ENCODE results near the gene RGL1.

The RGL1 gene

GRCh38 chr1:183869230-183869629, 64.3 kb downstream of the RGL1 start:
- Histone ChIP-seq H4K20me1 (ENCODE audit: insufficient read depth, low read length) (no peaks in the 10 kb centered on the region), H3K27ac (ENCODE audit: low read length) (no peak overlapping the region), H3K79me2 (ENCODE audit: low read length) (no peaks in the 10 kb centered on the region), H3K9me2 (replicated peaks; ENCODE audit: insufficient read depth, low read length) (no peaks in the 10 kb centered on the region), H3K36me3 (replicated peaks; ENCODE audit: insufficient read depth, low read length) (no peaks in the 10 kb centered on the region), H3F3A (ENCODE audit: insufficient read depth, low read length) (no peaks in the 10 kb centered on the region), H3K4me2 (ENCODE audit: low read depth, low read length) (no peak overlapping the region), H2AFZ (ENCODE audit: low read length) (no peak overlapping the region), H3K9ac (ENCODE audit: low read length) (no peak overlapping the region), H3K4me1 (ENCODE audit: low read length) (peaks cover 10% of the 10 kb centered on the region; the same call in 1 of the 2 replicates), H3K4me3 (ENCODE audit: low read length) (no peak overlapping the region), H3K9me3 (replicated peaks; ENCODE audit: insufficient read depth, low read length) (no peaks in the 10 kb centered on the region), H3K27me3 (replicated peaks; ENCODE audit: insufficient read depth, low read length) (no peaks in the 10 kb centered on the region)
- DNase-seq = no peak
- no peak for TF ChIP-seq CTCF (IDR thresholded peaks at IDR 0.05; ENCODE audit: low read length)
- TF ChIP-seq EZH2 (optimal IDR thresholded peaks at IDR 0.05; ENCODE audit: low read depth, low read length) = no peak

- Histone ChIP-seq H3K9ac (ENCODE audit: low read length) (no peak overlapping the region), H3K9me2 (replicated peaks; ENCODE audit: insufficient read depth, low read length) (no peaks in the 10 kb centered on the region), H2AFZ (ENCODE audit: low read length) (no peak overlapping the region), H3K9me3 (replicated peaks; ENCODE audit: insufficient read depth, low read length) (no peaks in the 10 kb centered on the region), H3K4me3 (ENCODE audit: low read length) (no peak overlapping the region), H3K36me3 (replicated peaks; ENCODE audit: insufficient read depth, low read length) (no peaks in the 10 kb centered on the region), H4K20me1 (ENCODE audit: insufficient read depth, low read length) (no peaks in the 10 kb centered on the region), H3F3A (ENCODE audit: insufficient read depth, low read length) (no peaks in the 10 kb centered on the region), H3K79me2 (ENCODE audit: low read length) (no peaks in the 10 kb centered on the region), H3K4me2 (ENCODE audit: low read depth, low read length) (no peak overlapping the region), H3K27me3 (replicated peaks; ENCODE audit: insufficient read depth, low read length) (no peaks in the 10 kb centered on the region), H3K4me1 (ENCODE audit: low read length) (peaks cover 12% of the 10 kb centered on the region; the same call in 1 of the 2 replicates), H3K27ac (ENCODE audit: low read length) (no peak overlapping the region)
- no peak for TF ChIP-seq CTCF (IDR thresholded peaks at IDR 0.05; ENCODE audit: low read length)
- no peak for TF ChIP-seq EZH2phosphoT487 (IDR thresholded peaks at IDR 0.05; ENCODE audit: low read length)
- no peak for TF ChIP-seq EZH2 (optimal IDR thresholded peaks at IDR 0.05; ENCODE audit: low read depth, low read length)
- no peak for DNase-seq
Measured at GRCh38 chr1:183869664-183870063, 64.7 kb downstream of the RGL1 start.

- DNase-seq = no peak
- Histone ChIP-seq H3K36me3 (replicated peaks; ENCODE audit: insufficient read depth, low read length) (no peaks in the 10 kb centered on the region), H3K27me3 (replicated peaks; ENCODE audit: insufficient read depth, low read length) (no peaks in the 10 kb centered on the region), H3K9me3 (replicated peaks; ENCODE audit: insufficient read depth, low read length) (no peaks in the 10 kb centered on the region), H4K20me1 (ENCODE audit: insufficient read depth, low read length) (no peaks in the 10 kb centered on the region), H3K4me3 (ENCODE audit: low read length) (no peak overlapping the region), H3K27ac (ENCODE audit: low read length) (no peak overlapping the region), H2AFZ (ENCODE audit: low read length) (no peak overlapping the region), H3K9ac (ENCODE audit: low read length) (no peak overlapping the region), H3F3A (ENCODE audit: insufficient read depth, low read length) (no peaks in the 10 kb centered on the region), H3K4me1 (ENCODE audit: low read length) (peaks cover 12% of the 10 kb centered on the region; the same call in 1 of the 2 replicates), H3K79me2 (ENCODE audit: low read length) (no peaks in the 10 kb centered on the region), H3K9me2 (replicated peaks; ENCODE audit: insufficient read depth, low read length) (no peaks in the 10 kb centered on the region), H3K4me2 (ENCODE audit: low read depth, low read length) (no peak overlapping the region)
- TF ChIP-seq CTCF (IDR thresholded peaks at IDR 0.05; ENCODE audit: low read length) = no peak
- no peak for TF ChIP-seq EZH2 (optimal IDR thresholded peaks at IDR 0.05; ENCODE audit: low read depth, low read length)
- TF ChIP-seq EZH2phosphoT487 (IDR thresholded peaks at IDR 0.05; ENCODE audit: low read length) = no peak
Measured at GRCh38 chr1:183870351-183871077, 65.6 kb downstream of the RGL1 start.

Measured in MM.1S (cell line).